Naive thymus-derived CD4-positive, alpha-beta T cell (primary cell): ENCODE data around the gene NCAM2. TPM values are rescaled to one million over a fixed set of nuclear protein-coding genes. Genes with fewer than 3 reads are reported as not detected.

Experiments used
- ATAC-seq: fragments of 150-1000 bp; cut with Tn5 transposase; 2 replicates; pipeline ENCODE4 v1.10.0; 2021; ENCODE audit warnings: mild to moderate bottlenecking, moderate library complexity
- CTCF ChIA-PET: fragments of 350-600 bp; sonication (Branson Sonifier 250); formaldehyde crosslinking; loops from one replicate; lab custom pipeline; 2021; ENCODE audit warnings: antibody characterized with exemption; lab: Charles Lee
- POLR2A ChIA-PET: fragments of 350-600 bp; sonication (Branson Sonifier 250); formaldehyde crosslinking; loops from one replicate; lab custom pipeline; 2021; ENCODE audit warnings: antibody characterized with exemption, inconsistent platforms; lab: Charles Lee
- DNase-seq, 9 donors: peaks; one replicate each; pipeline versions ENCODE4 v3.0.0 to v3.0.0-alpha.2; 2020 to 2022; ENCODE audit warnings: mixed read lengths in 1 of 9
- H3K27ac ChIP-seq: one replicate; pipeline ENCODE4 v1.7.0; 2013; ENCODE audit warnings: mild to moderate bottlenecking, low read depth, low read length, moderate library complexity
- H3K27me3 ChIP-seq, 2 donors: one replicate each; pipeline ENCODE4 v1.7.0; 2013; ENCODE audit warnings: low read length in 2 of 2, mild to moderate bottlenecking in 2 of 2, moderate library complexity in 2 of 2; ENCODE audit not compliant: control insufficient read depth in 2 of 2, insufficient read depth in 2 of 2
- H3K36me3 ChIP-seq, 3 experiments: 1 replicate in 2 of 3; 2 replicates in 1 of 3; pipeline ENCODE4 v1.7.0; 2013; ENCODE audit warnings: low read length in 3 of 3, mild to moderate bottlenecking in 3 of 3, moderate library complexity in 1 of 3; ENCODE audit not compliant: insufficient read depth in 3 of 3, control insufficient read depth in 2 of 3
- H3K4me1 ChIP-seq, 2 donors: one replicate each; pipeline ENCODE4 v1.7.0; 2013; ENCODE audit warnings: low read length in 2 of 2, mild to moderate bottlenecking in 2 of 2, moderate library complexity in 1 of 2; ENCODE audit not compliant: control insufficient read depth in 2 of 2, insufficient read depth in 2 of 2
- H3K4me3 ChIP-seq: 2 replicates; pipeline ENCODE4 v1.7.0; 2013; ENCODE audit warnings: mild to moderate bottlenecking, low read length
- H3K9me3 ChIP-seq, 3 experiments: 1 replicate in 2 of 3; 2 replicates in 1 of 3; pipeline ENCODE4 v1.7.0; 2013; ENCODE audit warnings: low read length in 3 of 3; ENCODE audit not compliant: control insufficient read depth in 2 of 3
- H3K27ac Mint-ChIP-seq, 9 donors: one replicate each; pipeline ENCODE4 v1.8.0; 2020 to 2022; ENCODE audit warnings: mixed read lengths in 9 of 9, mild to moderate bottlenecking in 8 of 9, moderate library complexity in 5 of 9, inconsistent platforms in 2 of 9
- H3K27me3 Mint-ChIP-seq, 5 donors: one replicate each; pipeline ENCODE4 v1.8.0; 2021 to 2022; ENCODE audit warnings: mixed read lengths in 5 of 5, mild to moderate bottlenecking in 1 of 5
- H3K36me3 Mint-ChIP-seq, 5 donors: one replicate each; pipeline ENCODE4 v1.8.0; 2020 to 2022; ENCODE audit warnings: mixed read lengths in 5 of 5, mild to moderate bottlenecking in 3 of 5, inconsistent platforms in 1 of 5
- H3K4me1 Mint-ChIP-seq, 7 donors: one replicate each; pipeline ENCODE4 v1.8.0; 2020 to 2022; ENCODE audit warnings: mixed read lengths in 7 of 7, mild to moderate bottlenecking in 3 of 7, inconsistent platforms in 1 of 7
- H3K4me3 Mint-ChIP-seq, 10 donors: one replicate each; pipeline ENCODE4 v1.8.0; 2020 to 2022; ENCODE audit warnings: mild to moderate bottlenecking in 10 of 10, mixed read lengths in 10 of 10, moderate library complexity in 6 of 10, inconsistent platforms in 2 of 10
- H3K9me3 Mint-ChIP-seq, 11 donors: one replicate each; pipeline ENCODE4 v1.8.0; 2020 to 2022; ENCODE audit warnings: mixed read lengths in 11 of 11, mild to moderate bottlenecking in 4 of 11, inconsistent platforms in 1 of 11, moderate library complexity in 1 of 11
- intact Hi-C, 2 donors: fragments of 100-400 bp; cut with micrococcal nuclease; formaldehyde crosslinking; loops; one replicate each; pipeline ENCODE4 v1.15.1; 2023
- polyA plus RNA-seq, 2 donors: library from polyadenylated mRNA; unstranded; fragments of 300-500 nt; fragmentation: Illumina TruSeq; gene quantifications; one replicate each; pipeline ENCODE4 v1.2.3, GENCODE V29; 2021
- total RNA-seq, 6 experiments: library from RNA in 5 of 6; stranded (reverse) in 5 of 6; gene quantifications; 1 replicate in 5 of 6; 2 replicates in 1 of 6; pipeline ENCODE4 v1.2.3 and lab custom pipeline; 2021 to 2026

NCAM2 gene
- total and polyA plus RNA-seq, 7 experiments from 2014 or later = 0.07 TPM; not detected in 6

DNA sequence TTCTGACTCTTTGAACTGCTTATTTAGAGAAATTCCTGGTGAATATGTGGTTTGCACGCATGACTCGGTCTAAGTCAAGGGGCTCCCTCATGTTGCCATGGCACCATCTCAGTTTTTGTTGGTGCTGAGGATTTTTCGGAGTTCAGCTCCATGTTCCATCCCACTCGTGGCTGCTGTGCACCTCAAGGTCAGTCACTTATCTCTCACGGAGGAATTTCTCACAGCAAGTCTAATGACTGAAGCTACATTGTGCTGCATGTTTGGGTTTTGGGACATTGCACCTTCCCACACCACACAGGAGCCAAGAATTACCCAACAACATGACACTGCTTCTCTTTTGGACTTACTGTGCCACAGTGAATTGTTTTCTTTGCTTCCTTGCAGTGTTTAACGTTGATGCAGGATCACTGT is 269.9 kb downstream of the NCAM2 start:
- ChIA-PET CTCF (no interaction called here), POLR2A (no interaction called here)
- no peak for ATAC-seq
- Histone ChIP-seq H3K9me3 (no peaks in the 10 kb centered on the region), H3K36me3 (no peaks in the 10 kb centered on the region), H3K4me1 (no peaks in the 10 kb centered on the region), H3K27me3 (no peaks in the 10 kb centered on the region), H3K4me3 (no peak overlapping the region), H3K27ac (no peak overlapping the region)
- Mint-ChIP-seq H3K4me3 (no peak overlapping the region), H3K27ac (no peak overlapping the region), H3K27me3 (no peaks in the 10 kb centered on the region), H3K4me1 (no peaks in the 10 kb centered on the region), H3K9me3 (peaks cover 0 to 4% (median 0%) of the 10 kb centered on the region in 11 donors), H3K36me3 (no peaks in the 10 kb centered on the region)
- DNase-seq = no peak
- intact Hi-C loops = no loop called here

DNA sequence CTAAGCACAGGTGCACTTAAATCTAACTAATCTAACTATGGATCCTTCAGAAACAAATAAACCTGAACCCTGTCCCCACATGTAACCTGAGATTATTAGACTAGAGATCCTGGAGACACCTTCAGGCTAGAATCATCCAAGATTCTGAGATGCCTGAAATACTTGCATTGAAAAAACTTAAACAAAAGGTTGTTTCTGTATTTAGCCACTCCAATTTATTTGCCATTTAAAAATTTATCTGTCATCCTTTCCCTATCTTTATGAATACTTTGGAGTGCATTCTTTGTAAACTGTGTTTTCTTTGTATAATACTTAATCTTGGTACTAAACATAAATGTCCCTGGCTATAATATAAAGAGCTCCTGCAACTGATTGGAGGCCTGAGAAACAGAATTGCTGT is 270.7 kb downstream of the NCAM2 start:
- Mint-ChIP-seq H3K4me1 (no peaks in the 10 kb centered on the region), H3K9me3 (peaks cover 0 to 4% (median 0%) of the 10 kb centered on the region in 11 donors)

GRCh38 chr21:21279193-21279901 is 281.1 kb downstream of the NCAM2 start:
- POLR2A ChIA-PET = no interaction called here
- H3K4me1 ChIP-seq = no peaks in the 10 kb centered on the region
- Mint-ChIP-seq H3K36me3 (no peaks in the 10 kb centered on the region), H3K4me1 (no peaks in the 10 kb centered on the region), H3K27me3 (no peaks in the 10 kb centered on the region), H3K27ac (no peak overlapping the region), H3K4me3 (no peak overlapping the region), H3K9me3 (peaks cover 0 to 10% (median 0%) of the 10 kb centered on the region in 11 donors)
- H3K4me3 ChIP-seq = no peak overlapping the region
- ATAC-seq (no peak), DNase-seq (no peak)
- no peaks in the 10 kb centered on the region for H3K27me3 ChIP-seq
- CTCF ChIA-PET = no interaction called here
- H3K27ac ChIP-seq = no peak overlapping the region
- H3K36me3 ChIP-seq = no peaks in the 10 kb centered on the region
- intact Hi-C loops = no loop called here
- no peaks in the 10 kb centered on the region for H3K9me3 ChIP-seq

More for the DNA sequence above, 270.7 kb downstream of the NCAM2 start:
- no peaks in the 10 kb centered on the region for H3K4me1 ChIP-seq
- no peak overlapping the region for H3K27ac ChIP-seq
- no peak overlapping the region for H3K4me3 ChIP-seq
- ChIA-PET CTCF (no interaction called here), POLR2A (no interaction called here)
- Mint-ChIP-seq H3K27me3 (no peaks in the 10 kb centered on the region), H3K36me3 (no peaks in the 10 kb centered on the region), H3K4me3 (no peak overlapping the region), H3K27ac (no peak overlapping the region)
- ATAC-seq = no peak
- H3K9me3 ChIP-seq = no peaks in the 10 kb centered on the region
- H3K36me3 ChIP-seq = no peaks in the 10 kb centered on the region
- DNase-seq = no peak
- intact Hi-C loops = no loop called here
- H3K27me3 ChIP-seq = no peaks in the 10 kb centered on the region

DNA sequence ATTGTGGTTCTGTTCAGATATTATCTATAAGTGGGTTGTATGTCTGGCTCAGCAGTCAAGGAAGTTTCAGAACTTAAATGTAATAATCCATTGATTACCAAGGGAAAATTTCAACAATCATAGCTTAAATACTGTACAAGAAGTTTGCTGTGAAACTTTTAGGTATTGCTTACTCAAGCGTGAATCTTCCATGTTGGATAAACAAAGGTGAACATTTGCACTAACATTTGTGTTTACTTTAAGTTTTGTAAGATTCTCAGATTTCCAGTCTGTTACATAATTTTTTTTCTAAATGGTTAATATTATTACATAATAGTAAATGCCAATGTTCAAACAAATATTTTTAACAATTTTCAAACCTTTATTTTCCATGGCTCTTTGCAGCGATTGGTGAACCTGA is 285.6 kb downstream of the NCAM2 start:
- Mint-ChIP-seq H3K27ac (no peak overlapping the region), H3K4me3 (no peak overlapping the region), H3K36me3 (no peaks in the 10 kb centered on the region), H3K27me3 (no peaks in the 10 kb centered on the region), H3K9me3 (peaks cover 0 to 6% (median 0%) of the 10 kb centered on the region in 11 donors), H3K4me1 (no peaks in the 10 kb centered on the region)
- DNase-seq (no peak), ATAC-seq (no peak)
- Histone ChIP-seq H3K36me3 (no peaks in the 10 kb centered on the region), H3K27me3 (no peaks in the 10 kb centered on the region), H3K9me3 (no peaks in the 10 kb centered on the region), H3K4me3 (no peak overlapping the region), H3K4me1 (no peaks in the 10 kb centered on the region), H3K27ac (no peak overlapping the region)
- intact Hi-C loops = no loop called here
- ChIA-PET CTCF (no interaction called here), POLR2A (no interaction called here)

GRCh38 chr21:21286170-21286798 is 288.1 kb downstream of the NCAM2 start:
- Mint-ChIP-seq H3K36me3 (no peaks in the 10 kb centered on the region), H3K27me3 (no peaks in the 10 kb centered on the region), H3K4me3 (no peak overlapping the region), H3K27ac (no peak overlapping the region), H3K9me3 (peaks cover 0 to 3% (median 0%) of the 10 kb centered on the region in 11 donors), H3K4me1 (no peaks in the 10 kb centered on the region)
- ATAC-seq (no peak), DNase-seq (no peak)
- Histone ChIP-seq H3K4me3 (no peak overlapping the region), H3K9me3 (no peaks in the 10 kb centered on the region), H3K36me3 (no peaks in the 10 kb centered on the region), H3K4me1 (no peaks in the 10 kb centered on the region), H3K27ac (no peak overlapping the region), H3K27me3 (no peaks in the 10 kb centered on the region)
- intact Hi-C loops = no loop called here
- CTCF ChIA-PET = no interaction called here
- POLR2A ChIA-PET = no interaction called here

- Histone ChIP-seq H3K4me3 (no peak overlapping the region), H3K9me3 (no peaks in the 10 kb centered on the region), H3K36me3 (no peaks in the 10 kb centered on the region), H3K27ac (no peak overlapping the region), H3K4me1 (no peaks in the 10 kb centered on the region), H3K27me3 (no peaks in the 10 kb centered on the region)
- no peak for DNase-seq
- Mint-ChIP-seq H3K27me3 (no peaks in the 10 kb centered on the region), H3K9me3 (peaks cover 0 to 8% (median 0%) of the 10 kb centered on the region in 11 donors), H3K36me3 (no peaks in the 10 kb centered on the region), H3K27ac (no peak overlapping the region), H3K4me3 (no peak overlapping the region), H3K4me1 (no peaks in the 10 kb centered on the region)
- no peak for ATAC-seq
- intact Hi-C loops = no loop called here
- CTCF ChIA-PET = no interaction called here
- POLR2A ChIA-PET = no interaction called here
Measured at GRCh38 chr21:21290751-21291150, 292.5 kb downstream of the NCAM2 start.
